ENCODE data around the gene KIF22. TPM values are rescaled to one million over a fixed set of nuclear protein-coding genes. Genes with fewer than 3 reads are reported as not detected.
"Not testable (repeated sequence)": the region's sequence is repeated elsewhere in the genome, so short reads cannot be mapped to it uniquely, and the experiment has no call there.

Gene KIF22
- total and polyA plus RNA-seq, 7 experiments from 2014 or later = 36.9 to 141 (median 81.3) TPM

- DNase-seq (peak in 1 of 9 donors; percentile 18), ATAC-seq (no peak)
- intact Hi-C loops (cut with micrococcal nuclease) = loop anchor here (1.0 to 2.0 kb wide), 15 partner anchors 14 to 205 kb away; partner anchors contain the start of genes CDIPT (in 2 of the 2), PAGR1 (in 2 of the 2), INO80E (in 1 of the 2) and MVP (in 1 of the 2)
- Histone ChIP-seq H3K27me3 (ENCODE audit: control insufficient read depth in 2 of 2, insufficient read depth in 2 of 2, low read length in 2 of 2) (no peaks in the 10 kb centered on the region), H3K27ac (ENCODE audit: low read depth, low read length) (peak overlapping the region; percentile 88), H3K4me1 (ENCODE audit: control insufficient read depth in 2 of 2, insufficient read depth in 2 of 2, low read length in 2 of 2) (peaks cover 17 to 29% of the 10 kb centered on the region in 2 donors), H3K36me3 (ENCODE audit: control insufficient read depth in 2 of 3, insufficient read depth in 3 of 3, low read length in 3 of 3) (peaks cover 0 to 4% (median 0%) of the 10 kb centered on the region in 3 experiments), H3K9me3 (ENCODE audit: control insufficient read depth in 2 of 3, low read length in 3 of 3) (no peaks in the 10 kb centered on the region), H3K4me3 (ENCODE audit: low read length) (peak overlapping the region; percentile 83)
- CTCF ChIA-PET = interaction anchor here (0.6 to 4.2 kb wide), 13 partner anchors 13 to 93 kb away, joined by 3 to 40 read pairs (median 6); partner anchors contain the start of gene MVP
- H3K4me3 Mint-ChIP-seq = peak overlapping the region; percentile 92 to 100 (median 98)
- H3K4me1 Mint-ChIP-seq = peaks cover 23 to 55% (median 42%) of the 10 kb centered on the region in 7 donors
- POLR2A ChIA-PET = interaction anchor here (0.7 to 8.8 kb wide), 26 partner anchors 11 to 393 kb away, joined by 3 to 158 read pairs (median 10); partner anchors contain the start of genes C16orf54, HIRIP3, INO80E and MAZ
- peaks cover 0 to 18% (median 4%) of the 10 kb centered on the region in 5 donors for H3K36me3 Mint-ChIP-seq
- peaks cover 0 to 2% (median 0%) of the 10 kb centered on the region in 5 donors for H3K27me3 Mint-ChIP-seq
- H3K27ac Mint-ChIP-seq = peak overlapping the region; percentile 93 to 99 (median 99)
- H3K9me3 Mint-ChIP-seq = peaks cover 0 to 3% (median 0%) of the 10 kb centered on the region in 11 donors
Measured at GRCh38 chr16:29790949-29791844, 646 bp downstream of the KIF22 start.

GRCh38 chr16:29791845-29792807 is 1.6 kb downstream of the KIF22 start:
- Mint-ChIP-seq H3K9me3 (no peaks in the 10 kb centered on the region), H3K27ac (peak overlapping the region; percentile 93 to 99 (median 99)), H3K36me3 (peaks cover 0 to 23% (median 7%) of the 10 kb centered on the region in 5 donors), H3K4me1 (peaks cover 23 to 55% (median 45%) of the 10 kb centered on the region in 7 donors), H3K27me3 (peaks cover 0 to 2% (median 0%) of the 10 kb centered on the region in 5 donors), H3K4me3 (peak overlapping the region; percentile 92 to 100 (median 98))
- ChIA-PET POLR2A (interaction anchor here (0.6 to 8.8 kb wide), 11 partner anchors 10 to 182 kb away, joined by 3 to 158 read pairs (median 16); partner anchors contain the start of genes MAZ, PRRT2 and TAOK2), CTCF (interaction anchor here (0.6 to 4.2 kb wide), 2 partner anchors 12 to 25 kb away, joined by 4 to 28 read pairs; no protein-coding TSS in a partner anchor)
- H3K9me3 ChIP-seq (ENCODE audit: control insufficient read depth in 2 of 3, low read length in 3 of 3) = no peaks in the 10 kb centered on the region
- H3K27ac ChIP-seq (ENCODE audit: low read depth, low read length) = peak overlapping the region; percentile 88
- ATAC-seq (no peak), DNase-seq (no peak)
- no peaks in the 10 kb centered on the region for H3K27me3 ChIP-seq (ENCODE audit: control insufficient read depth in 2 of 2, insufficient read depth in 2 of 2, low read length in 2 of 2)
- peak overlapping the region; percentile 83 for H3K4me3 ChIP-seq (ENCODE audit: low read length)
- H3K4me1 ChIP-seq (ENCODE audit: control insufficient read depth in 2 of 2, insufficient read depth in 2 of 2, low read length in 2 of 2) = peaks cover 17 to 29% of the 10 kb centered on the region in 2 donors
- peaks cover 0 to 10% (median 0%) of the 10 kb centered on the region in 3 experiments for H3K36me3 ChIP-seq (ENCODE audit: control insufficient read depth in 2 of 3, insufficient read depth in 3 of 3, low read length in 3 of 3)
- intact Hi-C loops (cut with micrococcal nuclease) = loop anchor here (2.0 kb wide), 4 partner anchors 53 to 81 kb away; no protein-coding TSS in a partner anchor

GRCh38 chr16:29793153-29793552 is 2.6 kb downstream of the KIF22 start:
- H3K27ac ChIP-seq (ENCODE audit: low read depth, low read length); H3K27me3 ChIP-seq (ENCODE audit: control insufficient read depth in 2 of 2, insufficient read depth in 2 of 2, low read length in 2 of 2); H3K9me3 ChIP-seq (ENCODE audit: control insufficient read depth in 2 of 3, low read length in 3 of 3); intact Hi-C loops (cut with micrococcal nuclease); H3K4me3 ChIP-seq (ENCODE audit: low read length); DNase-seq; H3K9me3 Mint-ChIP-seq; H3K27me3 Mint-ChIP-seq; ATAC-seq: not testable (repeated sequence)
- ChIA-PET POLR2A (interaction anchor here (0.6 to 8.8 kb wide), 8 partner anchors 9 to 92 kb away, joined by 3 to 158 read pairs (median 5); partner anchors contain the start of gene MAZ), CTCF (interaction anchor here (0.7 kb wide), 1 partner anchor 15 kb away, joined by 3 read pairs; no protein-coding TSS in a partner anchor)
- Histone ChIP-seq H3K36me3 (ENCODE audit: control insufficient read depth in 2 of 3, insufficient read depth in 3 of 3, low read length in 3 of 3) (peaks cover 0 to 20% (median 2%) of the 10 kb centered on the region in 3 experiments), H3K4me1 (ENCODE audit: control insufficient read depth in 2 of 2, insufficient read depth in 2 of 2, low read length in 2 of 2) (peaks cover 17 to 29% of the 10 kb centered on the region in 2 donors)
- peaks cover 26 to 55% (median 45%) of the 10 kb centered on the region in 7 donors for H3K4me1 Mint-ChIP-seq
- H3K27ac Mint-ChIP-seq = peak overlapping the region in 2 of 9 donors; percentile 11 to 74
- H3K4me3 Mint-ChIP-seq = peak overlapping the region in 4 of 10 donors; percentile 43 to 100 (median 82)
- peaks cover 5 to 29% (median 14%) of the 10 kb centered on the region in 5 donors for H3K36me3 Mint-ChIP-seq

GRCh38 chr16:29794231-29794710 is 3.7 kb downstream of the KIF22 start:
- CTCF ChIA-PET = interaction anchor here (0.6 to 1.7 kb wide), 3 partner anchors 23 to 134 kb away, joined by 3 to 4 read pairs (median 4); no protein-coding TSS in a partner anchor
- POLR2A ChIA-PET = interaction anchor here (0.8 to 8.8 kb wide), 7 partner anchors 8 to 93 kb away, joined by 3 to 158 read pairs (median 5); partner anchors contain the start of gene MAZ
- peaks cover 28 to 50% (median 42%) of the 10 kb centered on the region in 7 donors for H3K4me1 Mint-ChIP-seq
- H3K27ac Mint-ChIP-seq = peak overlapping the region in 1 of 9 donors; percentile 37
- ATAC-seq (no peak), DNase-seq (no peak)
- Histone ChIP-seq H3K9me3 (ENCODE audit: control insufficient read depth in 2 of 3, low read length in 3 of 3) (no peaks in the 10 kb centered on the region), H3K27ac (ENCODE audit: low read depth, low read length) (no peak overlapping the region), H3K4me1 (ENCODE audit: control insufficient read depth in 2 of 2, insufficient read depth in 2 of 2, low read length in 2 of 2) (peaks cover 17 to 29% of the 10 kb centered on the region in 2 donors), H3K36me3 (ENCODE audit: control insufficient read depth in 2 of 3, insufficient read depth in 3 of 3, low read length in 3 of 3) (peaks cover 6 to 31% (median 12%) of the 10 kb centered on the region in 3 experiments), H3K27me3 (ENCODE audit: control insufficient read depth in 2 of 2, insufficient read depth in 2 of 2, low read length in 2 of 2) (no peaks in the 10 kb centered on the region), H3K4me3 (ENCODE audit: low read length) (no peak overlapping the region)
- intact Hi-C loops (cut with micrococcal nuclease) = no loop called here
- no peak overlapping the region for H3K4me3 Mint-ChIP-seq
- peaks cover 0 to 2% (median 0%) of the 10 kb centered on the region in 5 donors for H3K27me3 Mint-ChIP-seq
- no peaks in the 10 kb centered on the region for H3K9me3 Mint-ChIP-seq
- peaks cover 5 to 34% (median 18%) of the 10 kb centered on the region in 5 donors for H3K36me3 Mint-ChIP-seq

GRCh38 chr16:29802416-29802935 is 11.9 kb downstream of the KIF22 start:
- DNase-seq (no peak), ATAC-seq (no peak)
- Histone ChIP-seq H3K27me3 (ENCODE audit: control insufficient read depth in 2 of 2, insufficient read depth in 2 of 2, low read length in 2 of 2) (no peaks in the 10 kb centered on the region), H3K9me3 (ENCODE audit: control insufficient read depth in 2 of 3, low read length in 3 of 3) (no peaks in the 10 kb centered on the region), H3K4me3 (ENCODE audit: low read length) (no peak overlapping the region), H3K27ac (ENCODE audit: low read depth, low read length) (peak overlapping the region; percentile 15), H3K4me1 (ENCODE audit: control insufficient read depth in 2 of 2, insufficient read depth in 2 of 2, low read length in 2 of 2) (peaks cover 12% of the 10 kb centered on the region in 2 donors), H3K36me3 (ENCODE audit: control insufficient read depth in 2 of 3, insufficient read depth in 3 of 3, low read length in 3 of 3) (peaks cover 12 to 49% (median 25%) of the 10 kb centered on the region in 3 experiments)
- Mint-ChIP-seq H3K36me3 (peaks cover 5 to 38% (median 19%) of the 10 kb centered on the region in 5 donors), H3K4me3 (peak overlapping the region in 3 of 10 donors; percentile 21 to 61 (median 40)), H3K27ac (peak overlapping the region in 6 of 9 donors; percentile 64 to 99 (median 92)), H3K4me1 (peaks cover 15 to 24% (median 19%) of the 10 kb centered on the region in 7 donors), H3K9me3 (peaks cover 0 to 1% (median 0%) of the 10 kb centered on the region in 11 donors), H3K27me3 (no peaks in the 10 kb centered on the region)
- POLR2A ChIA-PET = interaction anchor here (0.6 to 6.3 kb wide), 10 partner anchors 10 to 96 kb away, joined by 3 to 158 read pairs (median 4); partner anchors contain the start of genes C16orf54, KIF22 and PAGR1
- intact Hi-C loops (cut with micrococcal nuclease) = loop anchor here in 1 of 2 donors (10.0 kb wide), 2 partner anchors 208 to 612 kb away; no protein-coding TSS in a partner anchor
- CTCF ChIA-PET = interaction anchor here (3.7 kb wide), 1 partner anchor 101 kb away, joined by 18 read pairs; no protein-coding TSS in a partner anchor
